Parathyroid adenoma (tissue), 2 donors: ENCODE measurements around the gene CCDC80.
A peak's percentile ranks its signal among the peaks of the same experiment; 100 is the strongest.

Experiments
- H2AFZ ChIP-seq: fragments of 300-600 bp; sonication (generic); one replicate; pipeline ENCODE4 v1.7.0; 2017; ENCODE audit warnings: antibody characterized with exemption, mild to moderate bottlenecking
- H3K27ac ChIP-seq: fragments of 300-600 bp; sonication (generic); one replicate; pipeline ENCODE4 v1.7.0; 2017
- H3K27me3 ChIP-seq: fragments of 300-600 bp; sonication (generic); one replicate; pipeline ENCODE4 v1.7.0; 2017; ENCODE audit warnings: low read length; ENCODE audit not compliant: control insufficient read depth, insufficient read depth
- H3K36me3 ChIP-seq: fragments of 300-600 bp; sonication (generic); one replicate; pipeline ENCODE4 v1.7.0; 2017; ENCODE audit warnings: low read length; ENCODE audit not compliant: control insufficient read depth, insufficient read depth
- H3K4me1 ChIP-seq: fragments of 300-600 bp; sonication (generic); one replicate; pipeline ENCODE4 v1.7.0; 2017; ENCODE audit warnings: control low read depth
- H3K4me2 ChIP-seq: fragments of 300-600 bp; sonication (generic); one replicate; pipeline ENCODE4 v1.7.0; 2017; ENCODE audit warnings: low read length
- H3K4me3 ChIP-seq: fragments of 300-600 bp; sonication (generic); one replicate; pipeline ENCODE4 v1.7.0; 2017; ENCODE audit warnings: low read depth, low read length
- H3K79me2 ChIP-seq: fragments of 300-600 bp; sonication (generic); one replicate; pipeline ENCODE4 v1.7.0; 2017; ENCODE audit warnings: control low read depth
- H3K9ac ChIP-seq: fragments of 300-600 bp; sonication (generic); one replicate; pipeline ENCODE4 v1.7.0; 2017; ENCODE audit warnings: mild to moderate bottlenecking
- H3K9me3 ChIP-seq: fragments of 300-600 bp; sonication (generic); one replicate; pipeline ENCODE4 v1.7.0; 2017; ENCODE audit warnings: low read length; ENCODE audit not compliant: control insufficient read depth
- TF ChIP-seq, protein P1 (sequence below): fragments of 300-600 bp; sonication (generic); IDR thresholded peaks from one replicate; pipeline ENCODE4 v1.7.0; 2017; ENCODE audit warnings: antibody characterized with exemption, mild to moderate bottlenecking
- donor health status: primary hyperparathyroidism.

Gene CCDC80

DNA sequence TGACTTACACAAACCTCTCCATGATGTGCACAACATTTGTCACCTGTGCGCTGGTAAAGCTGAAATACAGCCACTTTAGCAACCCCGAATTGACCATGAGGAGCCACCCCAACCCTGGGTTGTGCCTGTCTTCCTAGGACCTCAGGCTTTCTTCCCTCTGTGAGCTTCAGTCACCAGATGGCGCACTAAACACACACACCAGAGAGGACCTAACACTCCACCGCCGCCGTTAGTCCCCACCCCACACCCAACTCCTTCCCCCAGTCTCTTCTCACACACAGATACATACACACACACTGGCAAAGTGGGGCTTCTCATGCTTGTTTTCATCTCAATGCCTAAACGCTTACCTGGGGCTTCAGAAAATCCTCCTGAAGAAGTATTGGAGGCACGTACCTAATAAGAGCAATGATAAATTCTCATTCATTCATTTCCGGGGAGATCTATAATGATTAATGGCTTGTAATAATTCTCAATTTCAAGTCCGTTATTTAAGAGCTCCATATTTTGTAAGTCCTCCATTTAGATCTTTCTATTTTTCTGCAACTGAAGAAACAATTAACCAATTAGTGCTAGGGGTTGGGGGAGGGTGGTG, 2.1 kb upstream of the CCDC80 start:
- Histone ChIP-seq H2AFZ (no peak overlapping the region), H3K4me2 (peak overlapping the region; percentile 13), H3K9me3 (no peaks in the 10 kb centered on the region), H3K9ac (no peak overlapping the region), H3K27me3 (no peaks in the 10 kb centered on the region), H3K4me1 (peaks cover 5% of the 10 kb centered on the region), H3K4me3 (no peak overlapping the region), H3K27ac (no peak overlapping the region), H3K79me2 (no peaks in the 10 kb centered on the region), H3K36me3 (no peaks in the 10 kb centered on the region)
- TF ChIP-seq, protein P1, sequence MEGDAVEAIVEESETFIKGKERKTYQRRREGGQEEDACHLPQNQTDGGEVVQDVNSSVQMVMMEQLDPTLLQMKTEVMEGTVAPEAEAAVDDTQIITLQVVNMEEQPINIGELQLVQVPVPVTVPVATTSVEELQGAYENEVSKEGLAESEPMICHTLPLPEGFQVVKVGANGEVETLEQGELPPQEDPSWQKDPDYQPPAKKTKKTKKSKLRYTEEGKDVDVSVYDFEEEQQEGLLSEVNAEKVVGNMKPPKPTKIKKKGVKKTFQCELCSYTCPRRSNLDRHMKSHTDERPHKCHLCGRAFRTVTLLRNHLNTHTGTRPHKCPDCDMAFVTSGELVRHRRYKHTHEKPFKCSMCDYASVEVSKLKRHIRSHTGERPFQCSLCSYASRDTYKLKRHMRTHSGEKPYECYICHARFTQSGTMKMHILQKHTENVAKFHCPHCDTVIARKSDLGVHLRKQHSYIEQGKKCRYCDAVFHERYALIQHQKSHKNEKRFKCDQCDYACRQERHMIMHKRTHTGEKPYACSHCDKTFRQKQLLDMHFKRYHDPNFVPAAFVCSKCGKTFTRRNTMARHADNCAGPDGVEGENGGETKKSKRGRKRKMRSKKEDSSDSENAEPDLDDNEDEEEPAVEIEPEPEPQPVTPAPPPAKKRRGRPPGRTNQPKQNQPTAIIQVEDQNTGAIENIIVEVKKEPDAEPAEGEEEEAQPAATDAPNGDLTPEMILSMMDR: peak; percentile 67

DNA sequence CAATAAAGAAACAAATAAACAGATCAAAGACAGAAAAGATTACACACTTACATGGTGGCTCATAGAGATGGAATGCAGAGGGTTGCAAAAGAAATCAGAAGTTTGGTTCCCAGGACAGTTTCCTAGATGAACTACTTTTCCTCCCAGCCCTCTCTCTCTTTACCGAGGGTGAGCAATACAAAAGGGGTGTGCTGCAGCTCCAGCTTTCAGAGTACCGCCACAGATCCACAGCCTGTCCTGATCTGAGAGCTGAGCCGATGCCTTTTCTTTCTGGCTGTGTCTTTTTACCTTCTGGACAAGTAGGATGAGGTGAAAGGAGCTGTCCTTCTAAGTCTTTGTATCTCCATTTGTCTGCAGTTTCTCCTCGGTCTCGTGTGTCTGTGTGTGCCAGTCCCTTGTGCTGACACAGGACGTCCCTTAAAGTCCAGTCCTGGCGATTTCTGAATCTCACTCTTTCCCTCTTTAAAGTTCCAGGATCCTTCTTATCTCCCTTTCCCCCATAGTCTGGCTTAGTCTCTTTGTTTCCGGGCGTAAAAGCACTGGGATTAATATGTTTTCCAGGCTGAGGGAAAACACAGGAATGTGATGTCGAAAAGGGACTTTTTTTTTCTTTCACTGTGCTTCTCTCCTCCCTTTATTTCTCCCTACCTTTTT, 540 bp downstream of the CCDC80 start:
- Histone ChIP-seq H3K36me3 (no peaks in the 10 kb centered on the region), H3K4me3 (peak overlapping the region; percentile 58), H3K9me3 (no peaks in the 10 kb centered on the region), H3K9ac (no peak overlapping the region), H3K79me2 (no peaks in the 10 kb centered on the region), H3K4me2 (peak overlapping the region; percentile 88), H3K27me3 (no peaks in the 10 kb centered on the region), H2AFZ (peak overlapping the region; percentile 84), H3K27ac (no peak overlapping the region), H3K4me1 (peaks cover 5% of the 10 kb centered on the region)
- TF ChIP-seq, protein P1: no peak

DNA sequence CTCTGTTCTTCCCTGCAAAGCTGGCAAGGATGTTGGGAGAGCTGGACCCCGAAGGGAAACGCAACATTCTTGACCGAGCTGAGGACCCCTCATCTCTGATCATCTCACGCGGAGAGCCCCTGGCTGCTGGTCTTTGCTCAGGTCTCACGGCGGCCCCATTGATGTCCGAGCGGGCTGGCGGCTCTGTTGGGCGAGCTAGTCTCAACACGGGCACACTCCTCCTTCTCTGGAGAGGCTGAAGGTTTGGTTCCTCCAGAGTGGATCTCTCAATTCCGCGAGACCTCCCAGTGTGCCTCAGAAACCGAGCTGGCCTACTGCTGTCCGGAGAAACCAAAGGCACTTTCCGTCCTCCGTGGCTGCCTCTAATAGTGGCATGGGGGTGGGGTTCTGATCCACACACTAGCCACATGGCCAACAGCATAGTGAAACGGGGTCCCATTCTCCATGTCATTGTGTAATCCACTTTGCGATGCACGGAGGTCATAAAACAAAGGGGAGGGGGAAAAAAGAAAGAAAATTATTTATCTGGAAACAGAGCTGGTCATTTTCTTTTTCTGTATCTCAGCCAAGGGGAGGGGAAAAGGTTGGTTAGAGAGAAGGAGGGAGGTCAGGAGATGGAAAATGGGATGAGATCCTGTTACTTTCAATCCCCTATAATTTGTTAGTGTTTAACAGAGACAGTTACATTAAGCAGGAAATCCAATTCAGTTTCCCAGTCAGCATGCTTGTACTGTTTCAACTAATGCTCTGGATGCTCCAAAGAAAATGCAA, 1.3 kb downstream of the CCDC80 start:
- Histone ChIP-seq H3K27me3 (no peaks in the 10 kb centered on the region), H3K9me3 (no peaks in the 10 kb centered on the region), H3K4me1 (peaks cover 5% of the 10 kb centered on the region), H3K4me3 (no peak overlapping the region), H3K4me2 (no peak overlapping the region), H2AFZ (peak overlapping the region; percentile 84), H3K9ac (no peak overlapping the region), H3K79me2 (no peaks in the 10 kb centered on the region), H3K27ac (no peak overlapping the region), H3K36me3 (no peaks in the 10 kb centered on the region)
- TF ChIP-seq, protein P1: no peak

DNA sequence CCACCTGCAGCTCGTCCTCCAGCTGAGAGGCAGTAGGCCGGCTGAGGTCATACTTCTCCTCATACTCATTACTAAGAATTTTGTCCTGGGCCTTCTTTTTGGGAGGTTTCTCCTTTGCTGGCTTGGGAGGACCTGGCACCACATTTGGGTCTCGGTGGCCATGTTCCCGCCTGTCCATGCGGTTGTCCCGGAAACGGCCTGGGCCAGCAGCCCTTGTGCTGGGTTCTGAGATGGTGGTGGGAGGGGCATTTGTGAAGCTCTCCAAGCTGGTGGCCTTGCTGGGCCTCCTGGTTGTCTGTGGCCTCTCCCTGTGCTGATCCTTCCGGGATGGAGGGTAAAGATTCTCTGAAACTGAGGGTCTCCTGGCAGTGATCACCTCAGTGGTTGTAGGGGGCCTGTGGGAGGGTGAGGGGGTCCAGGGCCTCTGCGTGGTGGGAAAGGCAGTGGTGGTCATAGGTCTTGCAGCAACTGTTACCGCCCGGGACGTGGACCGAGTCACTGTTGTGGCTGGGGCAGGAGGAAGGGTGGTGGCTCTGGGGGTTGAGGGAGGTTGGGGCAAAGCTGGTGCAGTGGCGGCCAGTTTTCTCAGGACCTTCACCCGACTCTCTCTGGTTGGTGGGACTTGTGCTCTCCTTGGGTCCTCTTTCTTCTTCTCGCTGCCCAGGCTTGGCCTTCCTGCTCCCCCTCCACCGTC, 2.5 kb downstream of the CCDC80 start:
- Histone ChIP-seq H3K4me1 (peaks cover 5% of the 10 kb centered on the region), H3K27ac (no peak overlapping the region), H3K79me2 (no peaks in the 10 kb centered on the region), H3K9me3 (no peaks in the 10 kb centered on the region), H3K27me3 (no peaks in the 10 kb centered on the region), H3K4me2 (no peak overlapping the region), H3K4me3 (no peak overlapping the region), H2AFZ (no peak overlapping the region), H3K9ac (no peak overlapping the region), H3K36me3 (no peaks in the 10 kb centered on the region)
- TF ChIP-seq, protein P1: no peak
